NCI-H226 (cell line): ENCODE data around the gene ENAH.

Source experiments
- DNase-seq: peaks from one replicate; pipeline ENCODE4 v3.0.0-alpha.2; 2015

Gene ENAH

GRCh38 chr1:225468270-225469020 lies 184.5 kb downstream of the ENAH start:
- no peak for DNase-seq

- DNase-seq, result no peak
Measured at GRCh38 chr1:225467193-225468020, 185.5 kb downstream of the ENAH start.

- DNase-seq, result no peak
Measured at GRCh38 chr1:225466848-225467192, 186.1 kb downstream of the ENAH start.

- no peak for DNase-seq
Measured at GRCh38 chr1:225465793-225466517, 187.0 kb downstream of the ENAH start.

- DNase-seq, result no peak
Measured at GRCh38 chr1:225464851-225465792, 187.8 kb downstream of the ENAH start.

- DNase-seq, result no peak
Measured at GRCh38 chr1:225462714-225463574, 190.0 kb downstream of the ENAH start.

GRCh38 chr1:225462429-225462713 lies 190.6 kb downstream of the ENAH start:
- DNase-seq, result no peak

GRCh38 chr1:225461533-225462428 lies 191.1 kb downstream of the ENAH start:
- no peak for DNase-seq

- no peak for DNase-seq
Measured at GRCh38 chr1:225460737-225461532, 192.0 kb downstream of the ENAH start.

GRCh38 chr1:225460021-225460736 lies 192.7 kb downstream of the ENAH start:
- no peak for DNase-seq

GRCh38 chr1:225458222-225458631 lies 194.7 kb downstream of the ENAH start:
- DNase-seq, result no peak

GRCh38 chr1:225454733-225455132 lies 198.2 kb downstream of the ENAH start:
- peak; percentile 33 for DNase-seq

- DNase-seq, result no peak
Measured at GRCh38 chr1:225453797-225454648, 198.9 kb downstream of the ENAH start.

GRCh38 chr1:225451840-225452515 lies 200.9 kb downstream of the ENAH start:
- DNase-seq, result no peak

GRCh38 chr1:225451340-225451739 lies 201.6 kb downstream of the ENAH start:
- DNase-seq, result no peak

- no peak for DNase-seq
Measured at GRCh38 chr1:225450491-225451191, 202.3 kb downstream of the ENAH start.

- no peak for DNase-seq
Measured at GRCh38 chr1:225449774-225450173, 203.1 kb downstream of the ENAH start.
